ENCODE data around the gene CPLANE2. TPM values are rescaled to one million over a fixed set of nuclear protein-coding genes. Genes with fewer than 3 reads are reported as not detected.
"Not testable (repeated sequence)": the region's sequence is repeated elsewhere in the genome, so short reads cannot be mapped to it uniquely, and the experiment has no call there.

Gene CPLANE2
- 1 to 10 TPM; 1.2 to 3.6 (median 2.3) TPM for polyA plus RNA-seq (ENCODE audit: insufficient read length in 10 of 10)
- long read RNA-seq, donor 1 = 0 reads
- long read RNA-seq, donor 2 = 0 reads
- long read RNA-seq, donor 3 = 0 reads
- long read RNA-seq, donor 4 = 0 reads
- long read RNA-seq, donor 5 = 0 reads
- long read RNA-seq, donor 6 = 0 reads
- long read RNA-seq, donor 7 = 0 reads
- long read RNA-seq, donor 8 = 0 reads
- long read RNA-seq, donor 9 = 0 reads

GRCh38 chr1:16236511-16237342, at the start of gene CPLANE2:
TSS of gene CPLANE2 (minus strand) at chr1:16237183. CDS start at chr1:16236742, 441 bp downstream.
- peak; percentile 88 to 97 (median 96) for DNase-seq

- no peak for DNase-seq
These were observed 49.1 kb upstream of the CPLANE2 start for GRCh38 chr1:16286122-16286521.

GRCh38 chr1:16281765-16282164, 44.8 kb upstream of the CPLANE2 start:
- DNase-seq = no peak

- DNase-seq = no peak
These were observed 42.2 kb upstream of the CPLANE2 start for GRCh38 chr1:16279186-16279585.

- DNase-seq = no peak
These were observed 39.5 kb upstream of the CPLANE2 start for GRCh38 chr1:16276302-16277030.

- no peak for DNase-seq
These were observed 38.6 kb upstream of the CPLANE2 start for GRCh38 chr1:16275591-16275990.

- no peak for DNase-seq
These were observed 30.8 kb upstream of the CPLANE2 start for GRCh38 chr1:16267690-16268180.

GRCh38 chr1:16266411-16267118, 29.6 kb upstream of the CPLANE2 start:
- no peak for DNase-seq

GRCh38 chr1:16262067-16262466, 25.1 kb upstream of the CPLANE2 start:
- no peak for DNase-seq

GRCh38 chr1:16260814-16261213, 23.8 kb upstream of the CPLANE2 start:
- no peak for DNase-seq

- no peak for DNase-seq
These were observed 21.7 kb upstream of the CPLANE2 start for GRCh38 chr1:16258591-16259135.

- no peak for DNase-seq
These were observed 21.0 kb upstream of the CPLANE2 start for GRCh38 chr1:16257968-16258367.

- not testable (repeated sequence) for DNase-seq
These were observed 20.6 kb upstream of the CPLANE2 start for GRCh38 chr1:16257556-16257955.

- no peak for DNase-seq
These were observed 19.5 kb upstream of the CPLANE2 start for GRCh38 chr1:16256478-16256877.

- DNase-seq = no peak
These were observed 17.4 kb upstream of the CPLANE2 start for GRCh38 chr1:16254263-16254928.

GRCh38 chr1:16253332-16253922, 16.4 kb upstream of the CPLANE2 start:
- no peak for DNase-seq

- DNase-seq = no peak
These were observed 15.9 kb upstream of the CPLANE2 start for GRCh38 chr1:16252912-16253311.

- DNase-seq = no peak
These were observed 14.4 kb upstream of the CPLANE2 start for GRCh38 chr1:16251381-16251780.

- DNase-seq = peak in 1 of 3 donors; percentile 22
These were observed 13.7 kb upstream of the CPLANE2 start for GRCh38 chr1:16250524-16251251.
